Loucy (cell line): ENCODE measurements around the gene S100A3.

Source experiments
- CTCF ChIP-seq: fragments of 200-600 bp; sonication (generic); conservative IDR thresholded peaks from 2 replicates; pipeline ENCODE4 v1.5.1; 2014; ENCODE audit warnings: mild to moderate bottlenecking, antibody characterized with exemption, low read length
- EZH2phosphoT487 ChIP-seq: fragments of 200-600 bp; IDR thresholded peaks from 2 replicates; pipeline ENCODE4 v1.6.1; 2018; ENCODE audit warnings: antibody characterized with exemption, mild to moderate bottlenecking, moderate library complexity, borderline replicate concordance

- no peak for TF ChIP-seq CTCF
- no peak for TF ChIP-seq EZH2phosphoT487
Measured at GRCh38 chr1:153570874-153571273, 21.8 kb upstream of the S100A3 start.
